GM18951 (cell line): ENCODE data around the gene TRAPPC2L.

Experiments used
- POLR2A ChIP-seq: IDR thresholded peaks from 4 replicates; pipeline ENCODE4 v1.6.1; 2011; ENCODE audit warnings: mild to moderate bottlenecking; ENCODE audit not compliant: insufficient read length, insufficient read depth; ENCODE audit errors: extremely low read depth
- in situ Hi-C: fragments of 300-500 bp; cut with MboI; formaldehyde crosslinking; loops from one replicate; pipeline ENCODE4 v1.12.0; 2022; ENCODE audit warnings: low sequenced_read_pairs, mixed read lengths, inconsistent platforms; ENCODE audit not compliant: unreplicated experiment

The TRAPPC2L gene

DNA sequence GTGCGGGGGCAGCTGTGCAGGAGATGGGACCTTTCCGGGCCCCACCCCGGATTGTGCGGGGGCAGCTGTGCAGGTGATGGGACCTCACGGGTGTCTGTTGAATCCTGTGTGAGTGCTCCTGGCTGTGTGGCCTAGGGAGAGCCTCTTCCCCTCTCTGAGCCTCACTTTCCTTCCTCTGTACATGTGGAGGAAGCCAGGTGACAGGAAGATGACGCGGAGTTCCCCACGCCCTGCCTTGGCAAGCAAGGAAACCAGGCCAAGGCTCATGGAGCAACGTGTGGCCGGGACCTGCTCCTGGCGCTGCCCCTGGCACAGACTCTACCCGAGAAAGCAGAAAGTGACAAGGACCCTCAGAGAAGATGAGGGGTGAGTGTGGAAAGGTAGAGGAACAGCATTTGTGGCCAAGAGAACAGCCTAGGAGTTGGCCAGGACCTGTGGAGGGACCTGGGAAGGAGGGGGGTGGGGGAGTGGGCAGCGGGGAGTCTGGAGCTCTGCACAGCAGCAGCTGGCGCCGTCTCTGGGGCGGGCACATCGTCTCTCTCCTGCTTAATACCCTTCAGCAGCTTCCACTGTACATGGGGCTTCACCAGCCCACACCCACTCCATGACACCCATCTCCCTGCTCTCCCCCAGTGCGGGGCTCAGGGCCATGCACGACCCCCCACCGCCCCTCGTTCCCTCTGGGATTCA is 47.9 kb downstream of the TRAPPC2L start:
- no peak for TF ChIP-seq POLR2A
- in situ Hi-C loops, result no loop called here

DNA sequence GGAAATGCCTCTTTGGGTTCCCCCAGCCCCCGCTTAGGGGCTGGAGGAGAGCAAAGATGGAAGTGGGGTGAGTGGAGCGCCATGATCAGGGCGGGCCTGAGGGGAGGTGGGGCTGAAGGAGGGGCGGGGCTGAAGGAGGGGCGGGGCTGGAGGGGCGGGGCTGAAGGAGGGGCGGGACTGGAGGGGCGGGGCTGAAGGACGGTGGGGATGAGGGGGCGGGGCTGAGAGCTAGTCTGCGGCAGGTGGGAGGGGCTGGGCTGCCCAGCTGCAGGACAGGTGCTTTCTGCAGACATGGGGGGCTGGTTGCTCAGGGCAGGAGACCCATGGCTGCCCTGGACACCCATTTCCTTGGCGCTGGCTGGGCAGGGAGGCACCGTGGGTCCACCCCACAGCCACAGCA is 48.6 kb downstream of the TRAPPC2L start:
- no peak for TF ChIP-seq POLR2A
- in situ Hi-C loops, result no loop called here

DNA sequence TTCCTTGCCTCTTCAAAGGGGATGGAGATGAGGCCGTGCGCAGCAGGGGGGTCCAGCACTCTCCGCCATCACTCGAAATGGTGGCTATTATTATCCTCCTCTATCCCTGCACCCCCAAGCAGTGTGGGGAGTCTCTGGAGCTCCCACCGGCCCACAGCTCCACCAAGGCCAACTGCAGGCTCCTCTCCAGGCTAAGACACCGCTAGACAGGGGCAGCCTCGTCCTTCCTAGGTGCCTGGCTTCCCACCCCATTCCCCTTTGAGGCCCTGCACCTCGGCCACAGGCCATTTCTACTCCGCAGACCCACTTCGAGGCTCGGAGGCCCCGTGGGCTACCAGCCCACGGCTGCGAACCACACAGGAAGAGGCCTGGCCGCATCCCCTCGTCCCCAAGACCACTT is 49.1 kb downstream of the TRAPPC2L start:
- in situ Hi-C loops, result no loop called here
- no peak for TF ChIP-seq POLR2A

DNA sequence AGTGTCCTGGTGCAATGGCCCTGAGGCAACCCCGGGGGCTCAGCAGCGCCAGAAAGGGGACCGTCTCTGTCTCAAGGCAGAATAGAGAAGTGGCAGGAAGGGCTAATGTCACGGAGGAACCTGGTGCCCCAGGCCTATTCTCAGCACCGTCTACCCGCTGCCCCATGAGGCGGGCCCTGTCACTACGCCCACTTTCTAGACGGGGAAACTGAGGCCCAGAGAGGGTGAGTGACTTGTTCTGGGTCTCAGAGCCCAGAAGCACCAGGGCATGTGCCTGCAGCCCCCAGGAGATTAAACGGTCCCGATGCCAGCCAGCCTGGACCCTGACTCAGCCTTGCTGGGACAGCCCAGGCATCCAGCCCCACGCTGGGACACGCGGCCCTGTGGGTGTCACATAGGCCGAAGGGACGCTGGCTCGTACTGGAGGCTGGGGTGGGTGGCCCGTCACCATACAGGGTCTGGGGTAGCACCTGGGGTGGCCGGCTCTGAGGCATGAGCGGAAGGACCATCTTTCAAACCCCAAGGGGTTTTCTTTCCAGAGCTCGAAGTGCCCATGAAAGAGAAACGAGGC is 49.7 kb downstream of the TRAPPC2L start:
- in situ Hi-C loops, result no loop called here
- no peak for TF ChIP-seq POLR2A

DNA sequence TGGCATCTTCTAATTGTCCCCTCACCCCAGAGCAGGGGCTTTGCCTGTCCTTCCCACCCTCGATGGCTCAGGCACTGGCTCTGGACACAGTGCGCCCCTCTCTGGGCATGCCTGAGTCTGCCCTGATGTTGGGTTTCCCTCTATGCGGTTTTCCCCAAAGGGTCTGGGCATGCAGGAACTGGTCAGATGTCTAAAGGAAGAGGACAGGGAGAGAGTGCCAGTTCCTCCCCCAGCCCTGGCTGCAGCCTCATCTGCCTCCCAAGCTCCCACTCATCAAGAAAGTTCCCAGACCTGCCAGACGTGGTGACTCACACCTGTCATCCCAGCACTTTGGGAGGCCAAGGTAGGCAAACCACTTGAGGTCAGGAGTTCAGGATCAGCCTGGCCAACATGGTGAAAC is 50.8 kb downstream of the TRAPPC2L start:
- in situ Hi-C loops, result no loop called here
- no peak for TF ChIP-seq POLR2A

DNA sequence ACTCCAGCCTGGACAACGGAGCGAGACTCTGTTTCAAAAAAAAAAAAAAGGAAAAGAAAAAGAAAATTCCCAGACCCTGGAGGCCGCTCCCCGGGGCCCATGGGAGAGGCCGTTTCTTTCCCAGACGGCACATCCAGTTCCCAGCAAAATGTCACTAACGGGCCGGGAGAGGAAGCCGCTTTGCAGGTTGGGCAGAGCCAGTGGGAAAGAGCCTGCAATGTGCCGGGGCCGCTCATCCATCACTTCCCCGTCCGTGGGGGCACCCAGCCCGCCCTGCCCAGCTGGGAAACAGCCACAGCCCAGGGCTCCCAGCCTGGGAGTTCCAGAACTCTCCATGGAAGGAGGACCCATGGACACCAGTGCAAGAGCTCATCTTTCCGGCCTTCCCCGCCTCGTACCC is 51.4 kb downstream of the TRAPPC2L start:
- TF ChIP-seq POLR2A, result no peak
- in situ Hi-C loops, result no loop called here

DNA sequence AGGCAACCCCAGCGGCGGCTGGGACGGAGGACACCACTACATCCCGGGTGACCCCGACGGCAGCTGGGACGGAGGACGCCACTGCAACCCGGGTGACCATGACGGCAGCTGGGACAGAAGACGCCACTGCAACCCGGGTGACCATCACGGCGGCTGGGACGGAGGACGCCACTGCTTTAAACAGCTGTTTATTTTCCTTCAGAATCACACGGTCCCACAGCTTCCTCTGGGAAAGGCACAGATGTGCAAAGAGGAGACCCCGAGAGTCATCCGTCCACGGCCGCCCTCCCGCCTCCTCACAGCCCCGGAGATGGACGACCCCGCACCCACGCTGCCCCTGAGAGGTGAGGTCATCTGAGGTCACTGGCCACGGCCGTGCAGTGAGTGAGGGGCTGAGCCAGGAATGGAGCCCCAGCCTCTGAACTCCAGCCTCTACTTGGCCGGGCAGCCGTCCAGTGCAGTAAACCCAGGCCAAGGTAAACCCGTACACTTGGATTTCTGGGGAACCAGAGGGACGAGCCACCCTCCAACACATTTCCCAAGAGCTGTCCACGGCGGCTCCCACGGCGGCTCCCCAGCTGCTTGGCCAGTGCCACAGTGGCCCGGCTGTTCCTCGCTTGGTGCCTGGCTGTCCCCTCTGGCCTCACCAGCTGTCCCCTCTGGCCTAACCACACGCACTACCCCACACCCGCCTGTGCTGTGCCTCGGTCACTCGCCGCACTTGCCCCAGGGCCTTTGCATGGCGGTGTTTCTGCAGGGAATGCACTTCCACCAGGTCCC is 52.7 kb downstream of the TRAPPC2L start:
- in situ Hi-C loops, result no loop called here
- no peak for TF ChIP-seq POLR2A

DNA sequence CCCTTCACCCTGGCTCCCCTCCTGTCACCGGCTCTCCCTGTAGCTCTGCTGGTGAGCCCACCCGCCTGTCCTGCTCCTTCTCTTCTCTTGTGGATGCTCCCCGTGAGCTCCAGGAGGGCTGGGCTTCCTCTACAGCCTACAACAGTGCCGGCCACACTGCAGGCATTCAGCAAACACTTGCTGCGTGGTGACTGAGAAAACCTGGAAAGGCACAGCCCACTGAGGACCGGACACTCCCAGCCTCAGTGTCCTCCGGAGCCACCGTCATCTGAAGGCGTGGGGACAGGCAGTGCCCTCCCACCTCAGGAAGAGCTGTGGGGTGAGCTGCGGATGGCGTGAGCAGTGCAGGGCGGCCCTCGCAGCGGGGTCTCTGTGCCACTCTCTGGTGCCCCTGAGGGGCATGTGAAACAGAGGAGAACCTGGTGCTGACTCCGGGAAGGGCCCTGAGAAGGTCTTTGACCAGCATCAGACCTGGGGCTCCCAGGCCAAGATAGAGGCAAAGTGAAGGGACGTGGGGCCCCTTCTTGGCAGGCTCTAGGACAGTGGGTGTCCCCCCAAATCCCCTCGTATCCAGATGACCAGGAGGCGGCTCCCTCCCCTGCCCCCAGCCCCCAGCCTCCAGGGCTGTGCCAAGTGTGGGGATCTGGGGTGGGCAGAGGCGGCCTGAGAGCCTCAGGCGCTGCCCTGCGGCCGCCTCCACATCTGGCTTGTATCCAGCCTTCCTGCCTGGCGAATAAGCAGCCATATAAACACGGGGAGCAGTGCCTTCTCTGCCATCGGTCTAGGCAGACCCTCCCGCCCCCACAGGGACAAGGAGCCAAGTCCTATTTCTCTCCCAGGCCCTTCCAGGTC is 53.6 kb downstream of the TRAPPC2L start:
- in situ Hi-C loops, result no loop called here

DNA sequence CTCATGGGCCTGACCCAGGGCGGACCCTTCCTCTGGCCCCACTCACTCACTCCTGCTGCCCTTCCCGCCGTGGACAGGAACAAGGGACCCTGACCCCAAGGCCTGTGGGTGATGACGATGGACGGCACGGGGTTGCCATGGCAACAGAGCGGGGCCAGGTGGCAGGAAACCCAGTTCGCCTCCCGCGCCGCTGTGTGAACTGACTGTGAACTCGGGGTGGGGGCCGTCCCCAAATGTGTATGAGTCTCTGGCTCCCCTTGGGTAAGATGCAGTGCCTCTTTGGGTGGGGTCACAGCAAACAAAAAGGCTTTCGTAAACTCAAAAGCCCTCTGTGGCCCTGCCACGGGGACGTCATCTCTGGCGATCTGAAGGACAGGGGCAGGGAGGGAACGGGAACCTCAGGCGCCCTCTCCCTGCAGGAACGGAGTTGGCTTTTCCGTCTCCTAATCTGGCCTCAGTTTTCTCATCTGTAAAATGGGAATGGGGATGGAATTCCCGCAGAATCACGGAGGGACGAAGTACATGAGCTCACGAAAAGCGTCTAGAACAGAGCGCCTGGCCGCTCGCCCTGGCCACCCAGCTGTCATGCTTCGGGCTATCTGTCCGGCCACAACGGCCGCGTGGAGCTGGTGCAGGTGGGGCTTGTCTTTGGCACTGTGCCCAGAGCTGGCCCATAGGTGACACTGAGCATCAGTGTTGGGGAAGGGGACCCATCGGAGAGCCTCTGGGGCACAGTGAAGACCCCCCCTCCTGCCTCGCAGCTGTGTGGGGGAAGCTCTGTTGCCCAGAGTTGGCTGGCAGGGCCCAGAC is 54.4 kb downstream of the TRAPPC2L start:
- in situ Hi-C loops, result no loop called here
- TF ChIP-seq POLR2A, result no peak

More for the DNA sequence above, 53.6 kb downstream of the TRAPPC2L start:
- TF ChIP-seq POLR2A, result no peak

DNA sequence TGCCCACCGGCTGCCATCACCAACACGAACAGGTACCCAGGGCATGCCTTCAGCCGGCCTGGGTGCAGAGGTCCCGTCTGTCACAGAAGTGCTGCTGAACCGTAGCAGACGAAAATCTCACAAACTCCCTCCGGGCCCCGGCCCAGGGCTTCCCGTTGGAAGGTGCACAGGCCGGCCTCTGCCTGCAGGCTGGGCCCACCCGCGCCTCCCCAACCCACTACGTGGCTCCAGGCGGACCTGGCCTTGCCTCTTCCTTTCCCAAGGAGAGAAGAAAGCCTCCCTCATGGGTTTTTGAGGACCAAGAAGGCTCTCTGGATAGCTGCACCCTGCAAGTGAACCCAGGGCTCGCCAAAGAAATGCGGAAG is 55.0 kb downstream of the TRAPPC2L start:
- no peak for TF ChIP-seq POLR2A
- in situ Hi-C loops, result no loop called here
